Measurements from ENCODE around the gene GSTT2.
"Not testable (repeated sequence)": the region's sequence is repeated elsewhere in the genome, so short reads cannot be mapped to it uniquely, and the experiment has no call there.

The GSTT2 gene

DNA sequence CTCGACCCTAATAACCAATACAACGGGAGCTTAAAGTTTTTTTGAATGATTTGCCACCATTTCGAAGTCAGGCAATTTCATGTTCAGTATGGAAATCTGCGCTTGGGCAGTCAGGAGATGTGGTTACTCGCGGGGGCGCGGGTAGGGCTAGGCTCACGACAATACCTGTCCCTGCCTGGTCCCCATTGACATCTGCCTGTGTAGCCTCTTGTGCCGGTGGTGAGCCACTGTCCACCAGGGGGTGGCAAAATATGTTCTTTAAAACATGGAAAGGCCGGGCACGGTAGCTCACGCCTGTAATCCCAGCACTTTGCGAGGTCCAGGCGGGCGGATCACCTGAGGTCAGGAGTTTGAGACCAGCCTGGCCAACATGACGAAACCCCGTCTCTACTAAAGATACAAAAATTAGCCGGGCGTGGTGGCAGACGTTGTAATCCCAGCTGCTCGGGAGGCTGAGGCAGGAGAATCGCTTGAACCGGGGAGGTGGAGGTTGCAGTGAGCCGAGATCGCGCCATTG lies 5.0 kb upstream of the GSTT2 start:
- not testable (repeated sequence) for DNase-seq

- not testable (repeated sequence) for DNase-seq
Observed at GRCh38 chr22:23977304-23977703, 2.6 kb upstream of the GSTT2 start.

- not testable (repeated sequence) for DNase-seq
Observed at GRCh38 chr22:23980567-23980966, 633 bp downstream of the GSTT2 start.

- DNase-seq, result peak; percentile 33
Observed at GRCh38 chr22:23984430-23984829, 4.5 kb downstream of the GSTT2 start.

DNA sequence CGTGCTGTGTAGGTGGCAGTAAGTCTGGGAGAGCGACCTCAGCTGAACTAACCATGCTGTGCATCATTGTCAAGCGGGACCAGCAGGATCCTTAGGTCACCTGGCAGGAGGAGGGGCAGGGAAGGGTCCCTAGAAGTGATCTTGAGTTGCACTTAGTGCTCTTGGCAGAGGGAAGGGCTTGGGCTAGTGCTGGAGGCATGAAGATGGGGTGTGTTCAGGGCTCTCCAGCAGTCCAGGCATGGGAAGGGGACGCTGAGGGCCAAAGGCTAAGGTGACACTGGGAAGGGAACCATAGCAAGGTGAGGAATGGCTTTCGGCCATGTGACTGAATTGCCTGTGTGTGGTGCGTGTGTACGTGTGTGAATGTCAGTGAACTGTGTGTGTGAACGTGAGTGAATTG lies 6.2 kb downstream of the GSTT2 start:
- not testable (repeated sequence) for DNase-seq

- DNase-seq, result not testable (repeated sequence)
Observed at GRCh38 chr22:23986538-23987178, 6.7 kb downstream of the GSTT2 start.

DNA sequence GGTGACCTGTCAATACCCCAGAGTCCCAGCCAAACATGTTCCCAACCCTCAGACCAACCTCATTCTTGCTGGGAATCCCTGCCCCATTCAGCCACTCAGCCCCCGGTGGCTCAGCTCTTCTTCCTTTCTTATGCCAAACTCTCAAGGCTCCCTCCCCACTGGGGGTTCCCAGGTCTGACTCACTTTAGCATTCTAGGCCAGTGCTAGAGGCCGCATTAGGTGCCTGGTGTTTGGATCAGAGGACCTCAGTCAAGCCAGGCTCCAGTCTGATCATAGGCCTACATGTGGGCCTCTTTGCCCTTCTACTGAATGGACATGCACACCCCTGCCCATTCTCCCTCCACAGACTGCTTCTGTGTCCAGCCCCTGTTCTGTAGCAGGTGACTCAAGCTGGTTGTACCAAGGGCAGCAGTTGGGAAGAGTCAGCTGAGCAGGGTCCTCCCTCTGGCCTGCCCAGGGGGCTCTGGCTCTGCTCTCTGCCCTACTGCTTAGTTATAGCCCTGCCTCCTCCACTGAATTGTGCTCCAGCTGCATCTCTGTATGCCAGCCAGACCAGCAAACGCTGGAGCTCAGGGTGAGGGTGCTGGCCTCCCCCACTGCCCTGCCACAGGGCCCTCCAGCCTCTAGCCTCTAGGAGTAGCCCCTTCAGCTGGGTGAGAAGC lies 9.8 kb downstream of the GSTT2 start:
- not testable (repeated sequence) for DNase-seq

- not testable (repeated sequence) for DNase-seq
Observed at GRCh38 chr22:23993080-23993479, 13.1 kb downstream of the GSTT2 start.

GRCh38 chr22:23993581-23994177 lies 13.7 kb downstream of the GSTT2 start:
- DNase-seq, result not testable (repeated sequence)

DNA sequence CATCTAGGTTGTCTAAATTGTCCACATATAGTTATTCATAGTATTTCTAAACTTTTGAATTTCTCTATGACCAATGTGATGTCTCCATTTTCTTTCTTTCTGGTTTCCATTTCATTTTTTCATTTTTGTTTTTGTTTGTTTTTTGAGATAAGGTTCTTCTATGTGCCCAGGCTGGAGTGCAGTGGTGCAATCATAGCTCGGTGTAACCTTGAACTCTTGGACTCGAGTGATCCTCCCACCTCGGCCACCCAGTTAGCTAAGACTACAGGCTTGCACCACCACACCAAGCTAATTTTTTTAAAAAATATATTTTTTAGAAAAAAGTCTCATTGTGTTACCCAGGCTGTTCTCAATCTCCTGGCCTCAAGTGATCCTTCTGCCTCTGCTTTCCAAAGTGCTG lies 17.2 kb downstream of the GSTT2 start:
- no peak for DNase-seq

DNA sequence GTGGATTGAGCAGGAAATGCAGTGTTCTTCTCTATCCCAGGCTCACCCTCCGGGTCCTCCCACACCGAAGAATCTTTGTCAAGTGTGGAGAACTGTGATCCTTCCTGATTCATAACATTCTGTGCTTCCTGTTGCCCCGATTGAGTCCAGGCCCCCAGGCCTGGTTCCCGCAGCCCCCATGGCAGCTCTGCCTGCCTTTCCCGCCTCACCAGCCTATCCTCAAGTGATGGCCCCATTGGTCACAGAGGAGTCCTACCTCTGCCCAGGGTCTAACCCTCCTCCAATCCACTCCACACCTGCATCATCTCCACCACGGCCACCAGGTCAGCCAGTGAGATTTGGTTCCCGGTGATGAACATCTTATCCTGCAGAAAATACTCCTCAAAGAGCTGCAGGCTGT lies 19.8 kb downstream of the GSTT2 start:
- not testable (repeated sequence) for DNase-seq

DNA sequence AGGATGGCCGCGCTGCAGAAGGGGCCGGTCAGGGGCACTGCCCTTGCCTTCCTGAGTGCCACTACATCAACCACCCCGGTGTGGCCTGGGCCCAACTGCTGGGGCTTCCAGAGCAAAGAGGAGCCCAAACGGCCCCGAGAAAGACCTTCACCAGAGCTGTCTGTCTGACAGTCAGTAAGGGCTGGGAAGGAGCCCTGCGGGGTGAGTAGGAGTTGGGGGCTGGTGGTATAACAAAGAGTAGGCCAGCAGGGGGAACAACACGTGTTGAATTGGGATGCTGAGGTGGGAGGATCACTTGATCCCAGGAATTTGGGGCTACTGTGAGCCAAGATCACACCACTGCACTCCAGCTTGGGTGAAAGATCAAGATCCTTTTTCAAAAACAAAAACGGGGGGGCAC lies 21.4 kb downstream of the GSTT2 start:
- DNase-seq, result no peak

DNA sequence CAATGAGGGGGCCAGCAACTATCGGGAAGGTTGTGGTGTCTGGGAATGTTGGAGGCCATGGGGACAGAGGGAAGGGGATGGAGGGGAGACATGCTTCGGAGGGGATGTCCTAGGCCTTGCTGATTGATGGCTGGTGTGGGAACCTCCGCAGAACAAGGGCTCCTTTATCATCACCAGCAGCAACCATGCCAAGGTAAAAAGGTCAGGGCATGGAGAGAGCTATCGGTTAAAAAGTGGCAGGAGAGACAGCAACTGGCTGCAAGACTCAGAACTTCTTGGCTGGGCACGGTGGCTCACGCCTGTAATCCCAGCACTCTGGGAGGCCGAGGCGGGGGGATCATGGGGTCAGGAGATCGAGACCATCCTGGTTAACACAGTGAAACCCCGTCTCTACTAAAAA lies 22.3 kb downstream of the GSTT2 start:
- DNase-seq, result no peak

GRCh38 chr22:24002851-24003250 lies 22.9 kb downstream of the GSTT2 start:
- no peak for DNase-seq

GRCh38 chr22:24003887-24004286 lies 24.0 kb downstream of the GSTT2 start:
- no peak for DNase-seq

GRCh38 chr22:24005201-24005600 lies 25.3 kb downstream of the GSTT2 start, which contains the start of gene GSTT4:
TSS of gene GSTT4 (minus strand) at chr22:24005453. CDS start at chr22:24005356, 97 bp downstream.
- DNase-seq, result no peak

DNA sequence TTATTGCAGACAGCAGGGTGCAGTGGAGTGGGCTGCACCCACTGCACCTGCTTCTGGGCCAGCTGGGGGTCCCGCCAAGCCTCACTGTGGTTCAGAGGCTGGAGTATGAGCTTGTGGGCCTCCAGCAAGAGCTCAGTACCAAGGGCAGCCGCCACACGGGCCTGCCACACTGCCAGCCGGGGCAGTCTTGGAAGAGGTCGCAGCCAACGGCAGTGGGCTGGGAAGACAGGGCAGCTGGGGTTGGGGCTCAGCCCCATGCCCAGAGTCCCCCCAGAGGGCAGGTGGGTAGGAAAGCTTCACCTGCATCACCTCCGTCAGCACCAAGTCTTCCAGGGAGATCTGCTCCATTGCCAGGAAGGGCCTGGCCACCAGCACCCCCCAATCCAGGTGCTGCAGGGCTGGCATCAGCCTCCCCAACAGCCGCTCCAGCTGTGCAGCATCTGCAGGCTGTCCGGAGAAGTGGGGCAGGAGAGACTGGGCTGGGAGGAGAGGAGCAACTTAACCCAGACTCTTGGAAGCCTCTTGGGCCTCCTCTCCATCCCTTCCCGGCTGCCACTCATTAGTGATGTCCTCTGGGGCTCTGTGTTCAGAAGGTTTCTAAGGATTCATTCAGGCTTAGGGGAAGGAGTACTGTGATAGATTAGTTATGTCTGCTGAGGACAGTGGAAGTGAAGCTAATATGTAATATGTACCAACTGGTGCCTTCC lies 26.4 kb downstream of the GSTT2 start:
- DNase-seq, result no peak

DNA sequence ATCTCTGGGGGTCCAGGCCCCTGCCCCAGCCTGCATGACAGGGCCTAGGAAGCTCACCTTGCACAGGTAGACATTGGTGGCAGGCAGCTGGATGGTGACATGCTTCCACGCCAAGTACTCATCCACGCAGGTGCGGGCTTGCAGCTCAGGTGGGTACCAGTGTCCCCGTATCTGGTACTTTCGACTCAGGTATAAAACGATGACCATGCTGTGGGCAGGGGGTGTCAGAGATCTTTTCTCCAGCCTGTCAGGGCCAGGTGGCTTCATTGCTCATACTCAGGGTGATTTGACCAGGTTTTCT lies 26.9 kb downstream of the GSTT2 start:
- DNase-seq, result no peak

GRCh38 chr22:24007253-24008021 lies 27.5 kb downstream of the GSTT2 start:
- DNase-seq, result no peak

DNA sequence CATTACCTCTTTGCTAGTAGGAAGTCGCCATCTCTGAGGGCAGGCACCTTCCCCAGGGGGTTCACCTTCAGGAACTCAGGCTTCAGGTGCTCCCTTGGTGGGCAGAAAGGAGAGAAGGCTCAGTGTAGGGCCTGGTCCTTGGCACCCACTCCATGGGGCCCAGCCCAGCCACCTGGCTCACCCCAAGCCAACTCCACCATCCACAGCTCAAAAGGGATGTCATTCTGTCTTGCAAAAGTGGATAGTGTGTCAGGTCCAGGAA lies 28.0 kb downstream of the GSTT2 start:
- DNase-seq, result no peak

DNA sequence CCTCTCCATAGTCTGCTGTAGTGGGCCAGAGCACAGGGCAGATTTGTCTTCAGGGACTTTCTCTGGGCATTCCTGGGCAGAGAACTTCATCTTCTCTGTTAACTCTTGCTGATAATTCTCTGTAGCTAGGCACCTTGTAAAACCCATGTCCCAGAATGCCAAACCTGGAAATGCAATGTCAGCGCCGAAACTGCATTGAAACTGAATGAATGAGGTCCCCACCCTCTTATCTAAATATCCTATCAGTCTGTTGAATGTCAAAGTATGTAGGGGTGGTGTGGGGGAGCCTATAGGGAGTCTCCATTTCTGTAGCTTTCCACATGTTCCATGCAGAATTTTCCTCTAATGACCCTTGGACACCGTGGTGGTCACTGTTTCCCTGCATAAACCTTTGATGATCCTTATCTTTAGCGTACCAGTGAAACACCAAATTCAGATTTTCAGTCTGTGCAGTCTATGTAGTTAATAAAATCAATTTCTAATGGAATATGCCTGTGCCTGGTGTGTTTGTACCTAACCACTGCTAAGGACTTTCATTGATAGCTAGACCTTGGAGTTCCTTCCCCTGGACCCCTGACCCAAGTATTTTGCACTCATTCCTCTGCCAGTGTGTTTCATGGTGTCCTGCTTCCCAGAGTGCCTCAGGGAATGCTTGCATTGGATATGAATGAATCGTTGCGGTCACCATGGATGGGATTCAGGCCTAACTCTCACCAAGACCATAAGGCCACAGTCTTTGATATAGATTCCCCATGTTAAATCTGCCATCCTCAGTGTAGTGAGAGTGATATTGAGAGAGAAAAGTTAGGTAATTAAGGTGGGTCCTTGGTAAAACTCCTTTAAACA lies 28.7 kb downstream of the GSTT2 start:
- DNase-seq, result no peak
